HL-60 (cell line): ENCODE data around the gene WEE2.

Experiments used
- DNase-seq, 2 experiments: peaks; one replicate each; pipeline ENCODE4 v3.0.0-alpha.2; 2010 to 2020; ENCODE audit warnings: low read depth in 1 of 2, low spot score in 1 of 2
- H3K27ac ChIP-seq: fragments of 250-450 bp; sonication (Bioruptor Pico); replicated peaks from 2 replicates; pipeline ENCODE4 v1.5.1; 2020; ENCODE audit warnings: mild to moderate bottlenecking, moderate library complexity
- H3K27me3 ChIP-seq: fragments of 250-450 bp; sonication (Bioruptor Pico); 2 replicates; pipeline ENCODE4 v1.5.1; 2021; ENCODE audit warnings: mild to moderate bottlenecking, moderate library complexity; ENCODE audit not compliant: insufficient read depth, poor library complexity, severe bottlenecking
- H3K4me3 ChIP-seq: replicated peaks from 2 replicates; pipeline ENCODE4 v1.5.1; 2011; ENCODE audit warnings: mild to moderate bottlenecking, control low read depth, low read length; ENCODE audit not compliant: insufficient read depth
- CTCF ChIP-seq: IDR thresholded peaks from one replicate; pipeline ENCODE4 v1.5.1; 2011; ENCODE audit warnings: low read length, control low read depth, inconsistent platforms; ENCODE audit not compliant: insufficient read depth
- GABPA ChIP-seq: IDR thresholded peaks from 2 replicates; pipeline ENCODE4 v1.6.1; 2012; ENCODE audit warnings: low read depth
- POLR2AphosphoS5 ChIP-seq: IDR thresholded peaks from 2 replicates; pipeline ENCODE4 v1.6.1; 2012; ENCODE audit warnings: low read depth
- REST ChIP-seq: IDR thresholded peaks from 2 replicates; pipeline ENCODE4 v1.6.1; 2012; ENCODE audit warnings: low read depth; ENCODE audit not compliant: insufficient replicate concordance
- SPI1 ChIP-seq: IDR thresholded peaks from 2 replicates; pipeline ENCODE4 v1.6.1; 2012; ENCODE audit warnings: low read depth, mild to moderate bottlenecking, borderline replicate concordance
- long read RNA-seq: library from polyadenylated mRNA; unstranded; transcript quantifications from one replicate; pipeline ENCODE4 v2.0.0, GENCODE V29; 2020

Gene WEE2
- long read RNA-seq = 0 reads

GRCh38 chr7:141708351-141708750 lies at the start of gene WEE2:
Gene WEE2, plus strand, starts transcription at chr7:141708353. Its CDS starts 406 bp downstream, at chr7:141708759.
- Histone ChIP-seq H3K27ac (no peak within 1 kb of the TSS), H3K27me3 (no peaks in the 10 kb centered on the region), H3K4me3 (no peak within 1 kb of the TSS)
- TF ChIP-seq POLR2AphosphoS5 = no peak
- no peak for TF ChIP-seq CTCF
- TF ChIP-seq SPI1 = no peak
- DNase-seq = no peak

- TF ChIP-seq GABPA (no peak), POLR2AphosphoS5 (no peak), REST (no peak), SPI1 (no peak), CTCF (no peak)
- H3K4me3 ChIP-seq = no peak overlapping the region
- DNase-seq = no peak
- H3K27ac ChIP-seq = no peak overlapping the region
- no peaks in the 10 kb centered on the region for H3K27me3 ChIP-seq
These were observed 48.7 kb upstream of the WEE2 start for GRCh38 chr7:141659501-141659900.

GRCh38 chr7:141660259-141660658 lies 47.9 kb upstream of the WEE2 start:
- H3K27ac ChIP-seq = peak overlapping the region; percentile 44
- no peak overlapping the region for H3K4me3 ChIP-seq
- DNase-seq = peak in 1 of 2 experiments; percentile 75
- H3K27me3 ChIP-seq = no peaks in the 10 kb centered on the region
- TF ChIP-seq REST (no peak), SPI1 (peak; percentile 73; the same call in 1 of the 2 replicates)

- Histone ChIP-seq H3K4me3 (no peak overlapping the region), H3K27me3 (no peaks in the 10 kb centered on the region), H3K27ac (peak overlapping the region; percentile 49)
- DNase-seq = peak in 1 of 2 experiments; percentile 19
- no peak for TF ChIP-seq REST
- TF ChIP-seq GABPA = no peak
- no peak for TF ChIP-seq SPI1
- no peak for TF ChIP-seq POLR2AphosphoS5
- TF ChIP-seq CTCF = no peak
These were observed 44.9 kb upstream of the WEE2 start for GRCh38 chr7:141663081-141663849.
